Measurements from ENCODE around the gene HES7. TPM values are rescaled to one million over a fixed set of nuclear protein-coding genes. Genes with fewer than 3 reads are reported as not detected.
A peak's percentile ranks its signal among the peaks of the same experiment; 100 is the strongest.

HES7 gene
- total and polyA plus RNA-seq, 4 donors, result 0.19 to 1.6 (median 0.30) TPM; not detected in 1

DNA sequence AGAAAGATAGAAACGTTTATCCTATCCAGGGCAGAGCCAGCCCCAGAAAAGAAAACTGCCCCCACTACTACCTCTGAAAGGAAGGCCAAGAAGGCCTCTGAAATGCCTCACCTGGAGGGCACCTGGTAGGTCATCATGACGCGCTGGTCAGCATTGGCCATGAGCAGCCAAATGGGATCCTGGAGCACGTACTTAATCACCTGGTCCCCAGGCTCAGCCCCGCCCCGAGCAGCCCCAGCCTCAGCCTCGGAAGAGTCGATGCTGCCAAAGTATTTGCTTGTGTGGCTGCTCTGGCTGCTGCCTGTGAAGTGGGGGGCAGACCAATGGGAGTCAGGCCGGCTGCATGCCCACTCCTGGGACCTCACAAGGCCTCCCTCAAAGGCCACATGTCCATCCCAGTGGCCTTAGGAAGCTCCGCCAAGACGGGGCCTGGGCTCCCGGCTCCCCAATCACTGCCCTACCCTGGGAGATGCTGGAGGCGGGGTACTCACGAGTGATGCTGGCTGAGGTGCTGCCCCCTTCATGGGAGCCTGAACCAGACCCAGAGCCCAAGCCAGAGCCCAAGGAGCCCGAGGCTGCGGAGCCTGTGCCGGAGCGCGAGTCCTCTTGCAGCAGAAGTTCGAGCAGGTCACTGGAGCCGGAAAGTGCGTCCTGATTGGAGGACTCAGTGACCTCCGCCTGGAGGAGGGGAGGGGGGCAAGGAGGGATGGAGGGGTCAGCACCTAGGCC is 18.4 kb upstream of the HES7 start:
- Histone ChIP-seq H3K27me3 (ENCODE audit: control insufficient read depth in 1 of 2, insufficient read depth in 2 of 2, low read length in 1 of 2) (no peaks in the 10 kb centered on the region), H3K9me3 (ENCODE audit: control insufficient read depth, low read length) (no peaks in the 10 kb centered on the region), H3K4me1 (ENCODE audit: control insufficient read depth in 1 of 2, insufficient read depth in 2 of 2, low read length in 2 of 2) (peaks cover 0 to 1% of the 10 kb centered on the region in 2 donors), H3K4me3 (ENCODE audit: low read length in 2 of 2) (no peak overlapping the region), H3K36me3 (ENCODE audit: control insufficient read depth in 1 of 2, insufficient read depth in 2 of 2, low read length in 1 of 2) (peaks cover 7 to 51% of the 10 kb centered on the region in 2 donors), H3K27ac (ENCODE audit: low read depth in 1 of 2, low read length in 2 of 2) (no peak overlapping the region)
- peak in 1 of 2 donors; percentile 47 for DNase-seq
- ATAC-seq (ENCODE audit: low FRiP score), result no peak
- intact Hi-C loops (cut with DNase I), result no loop called here
- 83 to 84% methylated on average over 23 of the region's 23 CpGs for WGBS, 2 donors

DNA sequence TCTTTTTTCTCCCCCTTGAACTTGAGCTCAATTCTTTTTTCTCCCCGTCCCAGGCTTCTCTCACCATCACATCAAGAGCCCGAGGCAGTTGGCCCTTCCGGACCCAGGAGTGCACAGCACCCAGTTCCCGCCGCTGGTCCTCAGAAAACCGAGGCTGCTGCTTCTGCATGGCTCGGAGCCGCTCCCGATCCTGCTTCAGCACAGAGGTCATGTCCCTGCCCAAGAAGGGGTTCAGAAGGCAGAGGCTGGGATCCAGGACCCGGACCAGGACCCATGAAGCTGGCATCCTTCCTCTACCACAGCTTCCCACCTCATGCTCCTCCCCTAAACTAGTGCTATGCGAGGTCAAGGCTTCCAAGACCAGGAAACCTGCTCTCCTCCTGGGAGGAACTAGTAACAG is 17.8 kb upstream of the HES7 start:
- Histone ChIP-seq H3K4me3 (ENCODE audit: low read length in 2 of 2) (no peak overlapping the region), H3K4me1 (ENCODE audit: control insufficient read depth in 1 of 2, insufficient read depth in 2 of 2, low read length in 2 of 2) (peaks cover 0 to 1% of the 10 kb centered on the region in 2 donors), H3K27me3 (ENCODE audit: control insufficient read depth in 1 of 2, insufficient read depth in 2 of 2, low read length in 1 of 2) (no peaks in the 10 kb centered on the region), H3K27ac (ENCODE audit: low read depth in 1 of 2, low read length in 2 of 2) (no peak overlapping the region), H3K36me3 (ENCODE audit: control insufficient read depth in 1 of 2, insufficient read depth in 2 of 2, low read length in 1 of 2) (peaks cover 7 to 46% of the 10 kb centered on the region in 2 donors), H3K9me3 (ENCODE audit: control insufficient read depth, low read length) (no peaks in the 10 kb centered on the region)
- DNase-seq, result no peak
- no peak for ATAC-seq (ENCODE audit: low FRiP score)
- intact Hi-C loops (cut with DNase I), result no loop called here
- 86% methylated on average over 11 of the region's 11 CpGs for WGBS, 2 donors

DNA sequence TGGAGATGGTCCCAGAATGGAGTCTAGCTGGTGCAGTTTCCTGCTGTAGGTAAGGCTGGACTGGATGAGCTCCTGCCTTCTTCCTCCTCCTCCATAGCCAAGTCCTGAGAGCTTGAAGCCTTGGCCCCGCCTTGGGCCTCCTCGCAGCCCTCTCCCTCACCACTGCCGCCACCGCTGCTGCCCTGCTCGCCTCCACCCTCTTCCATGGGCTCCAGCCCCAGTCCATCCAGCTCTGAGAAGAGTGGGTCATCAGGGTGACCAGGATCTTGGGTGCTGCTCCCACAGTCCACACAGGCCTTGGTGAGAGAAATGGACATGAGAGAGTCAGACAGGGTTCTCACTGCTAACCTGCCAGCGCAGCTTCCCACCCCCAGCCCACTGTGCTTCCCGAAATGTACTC is 17.1 kb upstream of the HES7 start:
- ATAC-seq (ENCODE audit: low FRiP score), result no peak
- peaks cover 0 to 1% of the 10 kb centered on the region in 2 donors for H3K4me1 ChIP-seq (ENCODE audit: control insufficient read depth in 1 of 2, insufficient read depth in 2 of 2, low read length in 2 of 2)
- 87 to 91% methylated on average over 7 of the region's 7 CpGs for WGBS, 2 donors

DNA sequence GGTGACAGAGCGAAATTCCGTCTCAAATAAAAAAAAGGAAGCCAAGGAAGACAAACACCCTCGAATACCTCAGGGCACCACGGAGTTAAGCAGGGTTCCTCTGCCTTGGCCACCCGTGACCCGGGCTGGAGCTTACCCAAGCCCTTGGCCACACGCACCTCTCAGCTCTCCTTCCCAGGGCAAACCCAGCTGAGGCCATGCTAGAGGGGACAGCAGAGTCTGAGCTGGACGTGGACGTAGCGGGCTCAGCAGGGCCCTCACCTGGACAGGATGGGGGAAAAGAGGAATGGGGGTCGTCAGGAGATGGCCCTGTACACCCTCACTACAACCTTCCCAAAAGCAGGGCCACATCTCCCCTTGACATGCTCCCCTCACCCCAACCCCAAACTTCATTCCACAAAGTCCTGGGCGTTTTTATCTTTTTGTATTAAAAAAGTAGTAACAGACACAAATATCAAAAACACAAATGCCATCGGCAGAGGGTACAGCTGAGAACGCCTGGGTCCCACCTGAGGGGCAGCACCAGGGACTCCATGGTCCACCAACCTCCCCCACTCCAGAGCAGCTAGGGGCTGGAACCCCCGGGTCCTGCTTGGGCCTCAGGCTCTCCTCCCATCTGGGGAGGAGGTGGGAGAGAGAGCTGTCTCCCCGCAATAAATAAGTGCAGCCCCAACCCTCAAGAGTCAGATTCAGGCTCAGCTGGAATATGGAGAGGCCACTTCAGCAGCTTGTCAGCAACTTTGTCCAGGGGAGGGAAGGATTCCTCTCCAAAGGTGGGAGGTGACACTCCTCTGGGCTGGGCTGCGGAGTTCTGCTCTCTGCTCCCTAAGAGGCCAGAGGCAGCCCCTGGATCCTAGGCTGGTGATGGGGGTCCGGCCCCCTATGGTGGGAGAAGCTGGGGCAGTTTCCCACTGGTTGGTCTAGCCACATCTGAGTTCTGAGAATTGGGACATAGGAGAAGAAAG is 16.4 kb upstream of the HES7 start:
- DNase-seq (peak; percentile 48 to 79), ATAC-seq (ENCODE audit: low FRiP score) (no peak)
- H3K4me1 ChIP-seq (ENCODE audit: control insufficient read depth in 1 of 2, insufficient read depth in 2 of 2, low read length in 2 of 2), result peaks cover 0 to 1% of the 10 kb centered on the region in 2 donors
- H3K9me3 ChIP-seq (ENCODE audit: control insufficient read depth, low read length), result no peaks in the 10 kb centered on the region
- no peaks in the 10 kb centered on the region for H3K27me3 ChIP-seq (ENCODE audit: control insufficient read depth in 1 of 2, insufficient read depth in 2 of 2, low read length in 1 of 2)
- H3K27ac ChIP-seq (ENCODE audit: low read depth in 1 of 2, low read length in 2 of 2), result peak overlapping the region in 1 of 2 donors; percentile 5
- H3K36me3 ChIP-seq (ENCODE audit: control insufficient read depth in 1 of 2, insufficient read depth in 2 of 2, low read length in 1 of 2), result peaks cover 0 to 36% of the 10 kb centered on the region in 2 donors
- 69 to 70% methylated on average over 18 of the region's 18 CpGs for WGBS, 2 donors
- intact Hi-C loops (cut with DNase I), result no loop called here
- H3K4me3 ChIP-seq (ENCODE audit: low read length in 2 of 2), result no peak overlapping the region

More for the DNA sequence above, 17.1 kb upstream of the HES7 start:
- no peak overlapping the region for H3K4me3 ChIP-seq (ENCODE audit: low read length in 2 of 2)
- no peak overlapping the region for H3K27ac ChIP-seq (ENCODE audit: low read depth in 1 of 2, low read length in 2 of 2)
- intact Hi-C loops (cut with DNase I), result no loop called here
- no peaks in the 10 kb centered on the region for H3K9me3 ChIP-seq (ENCODE audit: control insufficient read depth, low read length)
- DNase-seq, result peak in 1 of 2 donors; percentile 47
- no peaks in the 10 kb centered on the region for H3K27me3 ChIP-seq (ENCODE audit: control insufficient read depth in 1 of 2, insufficient read depth in 2 of 2, low read length in 1 of 2)
- peaks cover 5 to 40% of the 10 kb centered on the region in 2 donors for H3K36me3 ChIP-seq (ENCODE audit: control insufficient read depth in 1 of 2, insufficient read depth in 2 of 2, low read length in 1 of 2)

DNA sequence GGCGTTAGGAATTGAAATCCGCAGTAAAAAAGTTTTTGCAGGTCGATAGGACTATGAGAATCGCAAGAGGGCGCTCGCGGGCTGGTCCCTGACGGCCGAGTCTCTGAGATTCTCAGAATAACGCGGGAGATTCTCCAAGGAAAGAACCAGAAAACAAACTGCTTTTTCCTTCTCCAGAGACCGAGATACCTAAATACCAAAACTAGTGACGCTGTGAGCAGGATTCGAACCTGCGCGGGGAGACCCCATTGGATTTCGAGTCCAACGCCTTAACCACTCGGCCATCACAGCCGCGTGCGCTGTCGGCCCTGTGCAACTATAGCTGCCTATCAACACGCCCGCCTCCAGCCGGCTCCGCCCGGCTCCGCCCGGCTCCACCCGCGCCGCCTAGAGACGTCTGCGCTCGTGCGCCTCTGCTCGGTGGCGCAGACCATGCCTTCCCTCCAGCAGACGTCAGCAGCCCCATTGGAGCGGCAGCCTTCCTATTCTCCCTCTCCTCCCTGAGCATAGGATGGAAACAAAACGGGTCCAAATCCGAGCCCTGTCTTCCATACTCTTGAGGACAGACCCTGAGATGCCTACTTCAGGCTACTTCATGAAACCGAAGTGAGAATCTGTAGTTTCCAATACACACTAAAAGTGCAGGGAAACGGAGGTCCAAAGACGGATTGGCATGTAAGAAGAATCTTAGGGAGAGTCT is 14.9 kb upstream of the HES7 start:
- Histone ChIP-seq H3K27ac (ENCODE audit: low read depth in 1 of 2, low read length in 2 of 2) (peak overlapping the region in 1 of 2 donors; percentile 26), H3K27me3 (ENCODE audit: control insufficient read depth in 1 of 2, insufficient read depth in 2 of 2, low read length in 1 of 2) (no peaks in the 10 kb centered on the region), H3K9me3 (ENCODE audit: control insufficient read depth, low read length) (no peaks in the 10 kb centered on the region), H3K36me3 (ENCODE audit: control insufficient read depth in 1 of 2, insufficient read depth in 2 of 2, low read length in 1 of 2) (peaks cover 0 to 26% of the 10 kb centered on the region in 2 donors), H3K4me1 (ENCODE audit: control insufficient read depth in 1 of 2, insufficient read depth in 2 of 2, low read length in 2 of 2) (peaks cover 0 to 1% of the 10 kb centered on the region in 2 donors), H3K4me3 (ENCODE audit: low read length in 2 of 2) (no peak overlapping the region)
- intact Hi-C loops (cut with DNase I), result loop anchor here in 1 of 2 donors (1.0 to 2.0 kb wide), 3 partner anchors 20 to 48 kb away; partner anchors contain the start of gene ALOXE3
- 1% methylated on average over 46 of the region's 46 CpGs for WGBS, 2 donors
- ATAC-seq (ENCODE audit: low FRiP score) (peak; percentile 95), DNase-seq (peak; percentile 97 to 98)

DNA sequence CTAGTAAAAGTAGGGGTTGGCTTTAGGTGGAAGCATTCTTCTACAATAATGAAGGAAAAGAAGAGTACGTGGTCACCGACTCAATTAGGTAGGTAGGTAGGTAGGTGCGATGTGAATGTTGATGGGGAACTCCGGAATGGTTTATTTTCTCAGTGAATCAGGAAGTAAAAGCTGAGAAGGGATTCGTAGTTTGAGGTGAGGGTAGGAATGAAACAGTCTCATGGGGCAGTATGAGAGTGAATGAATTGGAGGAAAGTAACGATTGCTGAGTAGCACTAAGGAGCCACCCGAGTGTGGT is 14.4 kb upstream of the HES7 start:
- WGBS, 2 donors, result 0 to 3% methylated on average over 7 of the region's 7 CpGs

DNA sequence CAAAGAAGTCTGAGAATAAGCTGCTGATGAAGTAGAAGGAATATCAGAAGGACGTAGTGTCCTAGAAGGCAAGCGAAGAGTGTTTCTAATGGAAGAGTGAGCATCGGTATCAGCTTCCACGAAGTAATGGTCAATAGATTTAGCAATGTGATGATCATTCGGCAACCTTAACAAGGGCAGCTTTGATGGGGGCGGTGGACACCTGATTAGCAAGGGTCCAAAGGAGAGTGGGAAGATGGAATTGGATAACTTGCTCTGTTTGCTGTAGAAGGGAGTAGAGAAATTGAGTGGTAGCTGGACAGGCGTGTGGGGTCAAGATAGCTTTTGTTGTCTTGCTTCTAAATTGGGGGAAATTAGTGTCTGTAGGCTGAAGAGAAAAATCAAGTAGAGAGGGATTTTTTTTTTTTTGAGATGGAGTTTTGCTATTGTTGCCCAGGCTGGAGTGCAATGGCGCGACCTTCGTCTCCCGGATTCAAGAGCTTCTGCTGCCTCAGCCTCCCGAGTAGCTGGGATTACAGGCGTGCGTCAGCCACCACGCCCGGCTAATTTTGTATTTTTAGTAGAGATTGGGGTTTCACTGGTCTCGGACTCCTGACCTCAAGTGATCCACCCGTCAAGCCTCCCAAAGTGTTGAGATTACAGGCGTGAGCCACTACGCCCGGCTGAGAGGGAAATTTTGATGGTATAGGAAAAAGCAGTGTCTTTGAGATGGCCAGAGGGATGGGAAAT is 13.9 kb upstream of the HES7 start:
- H3K27ac ChIP-seq (ENCODE audit: low read depth in 1 of 2, low read length in 2 of 2), result no peak overlapping the region
- DNase-seq (peak; percentile 53 to 68), ATAC-seq (ENCODE audit: low FRiP score) (no peak)
- intact Hi-C loops (cut with DNase I), result loop anchor here in 1 of 2 donors (1.0 to 2.0 kb wide), 3 partner anchors 19 to 49 kb away; partner anchors contain the start of gene ALOXE3
- H3K4me3 ChIP-seq (ENCODE audit: low read length in 2 of 2), result no peak overlapping the region
- WGBS, 2 donors, result 30 to 42% methylated on average over 21 of the region's 21 CpGs
- peaks cover 0 to 1% of the 10 kb centered on the region in 2 donors for H3K4me1 ChIP-seq (ENCODE audit: control insufficient read depth in 1 of 2, insufficient read depth in 2 of 2, low read length in 2 of 2)
- H3K36me3 ChIP-seq (ENCODE audit: control insufficient read depth in 1 of 2, insufficient read depth in 2 of 2, low read length in 1 of 2), result peaks cover 0 to 25% of the 10 kb centered on the region in 2 donors
- no peaks in the 10 kb centered on the region for H3K27me3 ChIP-seq (ENCODE audit: control insufficient read depth in 1 of 2, insufficient read depth in 2 of 2, low read length in 1 of 2)
- H3K9me3 ChIP-seq (ENCODE audit: control insufficient read depth, low read length), result no peaks in the 10 kb centered on the region

More for the DNA sequence above, 14.4 kb upstream of the HES7 start:
- H3K4me3 ChIP-seq (ENCODE audit: low read length in 2 of 2), result no peak overlapping the region
- peaks cover 0 to 1% of the 10 kb centered on the region in 2 donors for H3K4me1 ChIP-seq (ENCODE audit: control insufficient read depth in 1 of 2, insufficient read depth in 2 of 2, low read length in 2 of 2)
- DNase-seq, result no peak
- ATAC-seq (ENCODE audit: low FRiP score), result no peak
- H3K27ac ChIP-seq (ENCODE audit: low read depth in 1 of 2, low read length in 2 of 2), result no peak overlapping the region
- H3K36me3 ChIP-seq (ENCODE audit: control insufficient read depth in 1 of 2, insufficient read depth in 2 of 2, low read length in 1 of 2), result peaks cover 0 to 26% of the 10 kb centered on the region in 2 donors
- H3K27me3 ChIP-seq (ENCODE audit: control insufficient read depth in 1 of 2, insufficient read depth in 2 of 2, low read length in 1 of 2), result no peaks in the 10 kb centered on the region
- intact Hi-C loops (cut with DNase I), result loop anchor here in 1 of 2 donors (1.0 to 2.0 kb wide), 3 partner anchors 20 to 49 kb away; partner anchors contain the start of gene ALOXE3
- H3K9me3 ChIP-seq (ENCODE audit: control insufficient read depth, low read length), result no peaks in the 10 kb centered on the region

DNA sequence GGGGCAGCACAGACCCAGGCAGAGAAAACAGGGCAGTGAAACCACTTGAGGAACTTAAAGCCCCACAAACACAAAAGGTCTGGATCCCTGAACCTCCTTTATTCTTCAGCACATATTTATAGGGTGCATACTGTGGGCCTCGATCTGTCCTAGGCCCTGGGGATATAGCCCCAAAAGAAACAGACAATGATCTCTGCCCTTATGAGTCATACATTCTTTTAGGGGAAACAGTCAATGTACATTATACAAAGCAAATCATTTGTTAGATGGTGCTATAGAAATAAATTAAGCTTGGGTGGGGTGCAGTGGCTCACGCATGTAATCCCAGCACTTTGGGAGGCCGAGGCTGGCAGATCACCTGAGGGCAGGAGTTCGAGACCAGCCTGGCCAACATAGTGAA is 10.0 kb upstream of the HES7 start:
- H3K9me3 ChIP-seq (ENCODE audit: control insufficient read depth, low read length), result no peaks in the 10 kb centered on the region

More for the DNA sequence above, 10.0 kb upstream of the HES7 start:
- Histone ChIP-seq H3K4me3 (ENCODE audit: low read length in 2 of 2) (no peak overlapping the region), H3K27me3 (ENCODE audit: control insufficient read depth in 1 of 2, insufficient read depth in 2 of 2, low read length in 1 of 2) (no peaks in the 10 kb centered on the region), H3K27ac (ENCODE audit: low read depth in 1 of 2, low read length in 2 of 2) (no peak overlapping the region), H3K4me1 (ENCODE audit: control insufficient read depth in 1 of 2, insufficient read depth in 2 of 2, low read length in 2 of 2) (peaks cover 0 to 1% of the 10 kb centered on the region in 2 donors), H3K36me3 (ENCODE audit: control insufficient read depth in 1 of 2, insufficient read depth in 2 of 2, low read length in 1 of 2) (no peaks in the 10 kb centered on the region)
- 90 to 91% methylated on average over 4 of the region's 4 CpGs for WGBS, 2 donors
- intact Hi-C loops (cut with DNase I), result no loop called here
- ATAC-seq (ENCODE audit: low FRiP score) (no peak), DNase-seq (no peak)
